DOHH2 (cell line): ENCODE data around the gene TMEM271.

Source experiments
- H3F3A ChIP-seq: fragments of 200-600 bp; sonication (generic), shearing (Covaris generic); 2 replicates; pipeline ENCODE4 v1.6.0; 2016; ENCODE audit warnings: antibody characterized with exemption, mild to moderate bottlenecking; ENCODE audit not compliant: control insufficient read depth, insufficient read depth
- H3K27ac ChIP-seq: fragments of 200-600 bp; sonication (generic); 2 replicates; pipeline ENCODE4 v1.5.1; 2014; ENCODE audit warnings: low read depth, mild to moderate bottlenecking, low read length, moderate library complexity
- H3K27me3 ChIP-seq: fragments of 200-600 bp; sonication (generic); 2 replicates; pipeline ENCODE4 v1.6.1; 2014; ENCODE audit warnings: mild to moderate bottlenecking, low read length, mixed read lengths; ENCODE audit not compliant: control insufficient read depth
- H3K36me3 ChIP-seq: fragments of 200-600 bp; sonication (generic); 2 replicates; pipeline ENCODE4 v1.6.1; 2014; ENCODE audit warnings: mild to moderate bottlenecking, low read length, moderate library complexity, mixed read lengths; ENCODE audit not compliant: control insufficient read depth
- H3K4me1 ChIP-seq: fragments of 200-600 bp; sonication (generic); 2 replicates; pipeline ENCODE4 v1.6.1; 2014; ENCODE audit warnings: mild to moderate bottlenecking, low read length, mixed read lengths; ENCODE audit not compliant: control insufficient read depth
- H3K4me2 ChIP-seq: fragments of 200-600 bp; sonication (generic); 2 replicates; pipeline ENCODE4 v1.6.0; 2014; ENCODE audit warnings: mild to moderate bottlenecking, low read length, moderate library complexity
- H3K4me3 ChIP-seq: fragments of 200-600 bp; sonication (generic); 2 replicates; pipeline ENCODE4 v1.5.1; 2014; ENCODE audit warnings: mild to moderate bottlenecking, low read length, mixed read lengths
- H3K79me2 ChIP-seq: fragments of 200-600 bp; sonication (generic); 2 replicates; pipeline ENCODE4 v1.6.1; 2014; ENCODE audit warnings: mild to moderate bottlenecking, low read length, mixed read lengths; ENCODE audit not compliant: control insufficient read depth
- H3K9me2 ChIP-seq: fragments of 200-600 bp; sonication (generic); replicated peaks from 2 replicates; pipeline ENCODE4 v1.6.1; 2014; ENCODE audit warnings: mild to moderate bottlenecking, low read length, mixed read lengths; ENCODE audit not compliant: control insufficient read depth
- H3K9me3 ChIP-seq: fragments of 200-600 bp; sonication (generic); 2 replicates; pipeline ENCODE4 v1.6.1; 2014; ENCODE audit warnings: antibody characterized with exemption, low read length, mixed read lengths; ENCODE audit not compliant: control insufficient read depth, insufficient read depth
- H4K20me1 ChIP-seq: fragments of 200-600 bp; sonication (generic); 2 replicates; pipeline ENCODE4 v1.6.0; 2014; ENCODE audit warnings: low read depth, mild to moderate bottlenecking, antibody characterized with exemption, low read length, moderate library complexity; ENCODE audit not compliant: control insufficient read depth, insufficient read depth
- CTCF ChIP-seq: fragments of 200-600 bp; sonication (generic); IDR thresholded peaks from one replicate; pipeline ENCODE4 v1.5.1; 2014; ENCODE audit warnings: antibody characterized with exemption, mild to moderate bottlenecking, low read depth, low read length; ENCODE audit not compliant: poor library complexity, severe bottlenecking
- EZH2phosphoT487 ChIP-seq: fragments of 200-600 bp; sonication (generic); IDR thresholded peaks from 2 replicates; pipeline ENCODE4 v1.6.1; 2017; ENCODE audit warnings: borderline replicate concordance, mild to moderate bottlenecking, antibody characterized with exemption, low read length, moderate library complexity, mixed read lengths

The TMEM271 gene

GRCh38 chr4:537436-538264 lies 38.4 kb downstream of the TMEM271 start:
- Histone ChIP-seq H3K27ac (no peak overlapping the region), H3K4me1 (no peaks in the 10 kb centered on the region), H3F3A (no peaks in the 10 kb centered on the region), H3K27me3 (no peaks in the 10 kb centered on the region), H3K36me3 (peaks cover 4% of the 10 kb centered on the region), H4K20me1 (no peaks in the 10 kb centered on the region), H3K4me3 (no peak overlapping the region), H3K9me3 (no peaks in the 10 kb centered on the region; the same call in 1 of the 2 replicates), H3K79me2 (no peaks in the 10 kb centered on the region), H3K9me2 (no peaks in the 10 kb centered on the region), H3K4me2 (no peak overlapping the region)
- TF ChIP-seq EZH2phosphoT487 (no peak), CTCF (no peak)

GRCh38 chr4:536351-536972 lies 39.6 kb downstream of the TMEM271 start:
- Histone ChIP-seq H3K9me3 (no peaks in the 10 kb centered on the region; the same call in 1 of the 2 replicates), H3K4me2 (no peak overlapping the region), H3K4me3 (no peak overlapping the region), H3K36me3 (peaks cover 11% of the 10 kb centered on the region), H3K4me1 (no peaks in the 10 kb centered on the region), H3K27ac (no peak overlapping the region), H3F3A (no peaks in the 10 kb centered on the region), H3K27me3 (no peaks in the 10 kb centered on the region), H4K20me1 (no peaks in the 10 kb centered on the region), H3K9me2 (no peaks in the 10 kb centered on the region), H3K79me2 (no peaks in the 10 kb centered on the region)
- TF ChIP-seq EZH2phosphoT487 = no peak
- TF ChIP-seq CTCF = no peak

- Histone ChIP-seq H3K27ac (no peak overlapping the region), H3K27me3 (no peaks in the 10 kb centered on the region), H3K4me3 (no peak overlapping the region), H3K4me2 (no peak overlapping the region), H3K9me3 (no peaks in the 10 kb centered on the region; the same call in 1 of the 2 replicates), H3K36me3 (peaks cover 11% of the 10 kb centered on the region), H3K9me2 (no peaks in the 10 kb centered on the region), H3K79me2 (no peaks in the 10 kb centered on the region), H3F3A (no peaks in the 10 kb centered on the region), H3K4me1 (no peaks in the 10 kb centered on the region), H4K20me1 (no peaks in the 10 kb centered on the region)
- TF ChIP-seq EZH2phosphoT487 (no peak), CTCF (no peak)
Measured at GRCh38 chr4:535924-536281, 40.2 kb downstream of the TMEM271 start.
